ENCODE results near the gene TTLL11. TPM values are rescaled to one million over a fixed set of nuclear protein-coding genes. Genes with fewer than 3 reads are reported as not detected.

Gene TTLL11
- total RNA-seq, 4 donors from 2014 or later = 7.2 to 12.1 (median 9.9) TPM

DNA sequence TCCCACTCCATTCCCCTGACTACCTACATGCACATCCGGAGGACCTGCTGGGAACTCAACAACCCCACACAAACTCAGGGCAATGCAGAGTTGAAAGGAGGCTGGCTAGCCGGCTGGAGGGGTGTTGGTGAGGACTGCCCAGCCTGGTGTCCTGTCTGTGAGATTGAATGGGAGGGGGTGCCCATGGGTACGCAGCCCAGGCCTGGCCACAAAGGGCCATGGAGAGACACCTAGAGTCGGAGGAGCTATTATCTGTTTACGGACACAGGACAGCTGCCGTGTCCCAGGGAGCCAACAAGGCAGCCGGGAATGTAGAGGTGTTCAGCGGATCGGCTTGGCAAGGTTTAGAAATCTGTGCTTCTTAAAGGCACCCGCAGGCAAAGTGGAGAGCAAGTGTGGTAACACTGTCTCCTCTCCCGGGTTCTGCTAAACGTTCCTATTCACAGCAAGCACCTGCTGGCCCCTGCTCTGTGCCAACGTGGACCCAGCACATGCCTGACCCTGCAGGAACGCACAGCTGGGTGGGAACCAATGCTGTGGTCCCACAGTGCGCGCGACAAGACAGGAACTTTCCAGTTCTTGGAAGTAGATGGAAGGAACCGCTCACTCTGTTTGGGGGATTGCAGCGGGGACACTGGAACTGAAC lies 275.0 kb downstream of the TTLL11 start:
- H3K4me3 ChIP-seq = no peak overlapping the region
- no peaks in the 10 kb centered on the region for H3K4me1 ChIP-seq
- no peak for DNase-seq (ENCODE audit: low spot score in 2 of 2)
- H3K9me3 ChIP-seq = no peaks in the 10 kb centered on the region
- no peaks in the 10 kb centered on the region for H3K27me3 ChIP-seq
- TF ChIP-seq, protein P1, sequence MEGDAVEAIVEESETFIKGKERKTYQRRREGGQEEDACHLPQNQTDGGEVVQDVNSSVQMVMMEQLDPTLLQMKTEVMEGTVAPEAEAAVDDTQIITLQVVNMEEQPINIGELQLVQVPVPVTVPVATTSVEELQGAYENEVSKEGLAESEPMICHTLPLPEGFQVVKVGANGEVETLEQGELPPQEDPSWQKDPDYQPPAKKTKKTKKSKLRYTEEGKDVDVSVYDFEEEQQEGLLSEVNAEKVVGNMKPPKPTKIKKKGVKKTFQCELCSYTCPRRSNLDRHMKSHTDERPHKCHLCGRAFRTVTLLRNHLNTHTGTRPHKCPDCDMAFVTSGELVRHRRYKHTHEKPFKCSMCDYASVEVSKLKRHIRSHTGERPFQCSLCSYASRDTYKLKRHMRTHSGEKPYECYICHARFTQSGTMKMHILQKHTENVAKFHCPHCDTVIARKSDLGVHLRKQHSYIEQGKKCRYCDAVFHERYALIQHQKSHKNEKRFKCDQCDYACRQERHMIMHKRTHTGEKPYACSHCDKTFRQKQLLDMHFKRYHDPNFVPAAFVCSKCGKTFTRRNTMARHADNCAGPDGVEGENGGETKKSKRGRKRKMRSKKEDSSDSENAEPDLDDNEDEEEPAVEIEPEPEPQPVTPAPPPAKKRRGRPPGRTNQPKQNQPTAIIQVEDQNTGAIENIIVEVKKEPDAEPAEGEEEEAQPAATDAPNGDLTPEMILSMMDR (IDR thresholded peaks at IDR 0.05) = no peak
- TF ChIP-seq POLR2A (IDR thresholded peaks at IDR 0.05) (no peak), EP300 (IDR thresholded peaks at IDR 0.05) (no peak), POLR2AphosphoS5 (IDR thresholded peaks at IDR 0.05) (no peak)
- no peaks in the 10 kb centered on the region for H3K36me3 ChIP-seq
- 77% methylated on average over 18 of the region's 19 CpGs for WGBS
- H3K27ac ChIP-seq = no peak overlapping the region

DNA sequence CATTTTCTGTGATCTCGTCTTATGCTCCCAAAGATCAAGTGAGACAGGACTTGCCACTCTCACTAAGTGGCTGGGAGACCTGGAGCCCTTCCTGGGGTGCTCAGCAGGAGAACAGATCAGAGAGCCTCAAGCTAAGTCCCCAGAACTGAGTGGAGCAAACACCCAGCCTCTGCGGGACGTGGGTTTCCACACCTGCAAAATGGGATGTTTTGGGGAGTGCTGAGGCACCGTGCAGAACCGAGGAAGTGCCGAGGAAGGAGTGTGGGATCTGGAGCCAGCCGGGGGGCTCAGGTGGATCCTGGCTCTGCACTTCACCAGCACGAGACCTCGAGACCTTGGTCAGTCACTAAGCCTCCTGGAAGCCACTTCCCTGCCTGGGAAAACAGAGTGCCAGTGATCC lies 275.6 kb downstream of the TTLL11 start:
- 90% methylated on average over 9 of the region's 9 CpGs for WGBS
- no peaks in the 10 kb centered on the region for H3K9me3 ChIP-seq
- H3K27ac ChIP-seq = no peak overlapping the region
- H3K4me3 ChIP-seq = no peak overlapping the region
- TF ChIP-seq EP300 (IDR thresholded peaks at IDR 0.05) = no peak
- TF ChIP-seq, protein P1 (IDR thresholded peaks at IDR 0.05) = no peak
- no peak for TF ChIP-seq POLR2A (IDR thresholded peaks at IDR 0.05)
- no peak for TF ChIP-seq POLR2AphosphoS5 (IDR thresholded peaks at IDR 0.05)
- H3K27me3 ChIP-seq = no peaks in the 10 kb centered on the region
- no peak for DNase-seq (ENCODE audit: low spot score in 2 of 2)
- no peaks in the 10 kb centered on the region for H3K4me1 ChIP-seq
- no peaks in the 10 kb centered on the region for H3K36me3 ChIP-seq

DNA sequence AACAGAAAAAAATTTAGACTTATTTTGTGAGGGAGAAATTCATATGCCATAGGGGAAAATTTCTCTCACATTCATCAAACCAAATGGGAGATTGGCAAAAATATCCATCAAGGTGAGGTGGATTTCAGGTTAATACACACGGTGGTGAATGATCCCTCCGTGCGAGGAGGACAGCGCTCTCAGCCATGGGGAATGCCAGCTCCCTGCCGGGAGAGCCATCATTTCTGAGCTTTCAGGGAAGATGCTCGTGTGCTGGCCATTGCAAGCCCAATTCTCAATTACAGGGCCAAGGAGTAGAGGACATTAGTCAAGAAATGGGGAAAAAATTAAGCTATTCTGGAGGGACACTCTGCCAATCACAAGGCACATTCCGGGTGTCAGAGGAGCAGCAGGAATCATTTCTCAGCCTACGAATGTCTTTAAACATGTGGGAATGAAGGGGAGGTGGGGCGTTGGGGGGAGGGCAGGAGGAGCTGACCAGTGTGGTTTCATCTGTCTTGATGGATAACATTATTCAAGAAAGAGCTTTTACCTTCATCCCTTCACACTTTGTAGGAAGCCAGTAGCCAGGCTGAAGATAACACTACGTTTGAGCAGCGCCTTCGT lies 276.2 kb downstream of the TTLL11 start:
- no peaks in the 10 kb centered on the region for H3K4me1 ChIP-seq
- DNase-seq (ENCODE audit: low spot score in 2 of 2) = no peak
- no peak overlapping the region for H3K4me3 ChIP-seq
- WGBS = 88% methylated on average over 12 of the region's 12 CpGs
- no peaks in the 10 kb centered on the region for H3K36me3 ChIP-seq
- no peak overlapping the region for H3K27ac ChIP-seq
- no peak for TF ChIP-seq POLR2AphosphoS5 (IDR thresholded peaks at IDR 0.05)
- TF ChIP-seq, protein P1 (IDR thresholded peaks at IDR 0.05) = no peak
- no peak for TF ChIP-seq EP300 (IDR thresholded peaks at IDR 0.05)
- TF ChIP-seq POLR2A (IDR thresholded peaks at IDR 0.05) = no peak
- H3K9me3 ChIP-seq = no peaks in the 10 kb centered on the region
- H3K27me3 ChIP-seq = no peaks in the 10 kb centered on the region

DNA sequence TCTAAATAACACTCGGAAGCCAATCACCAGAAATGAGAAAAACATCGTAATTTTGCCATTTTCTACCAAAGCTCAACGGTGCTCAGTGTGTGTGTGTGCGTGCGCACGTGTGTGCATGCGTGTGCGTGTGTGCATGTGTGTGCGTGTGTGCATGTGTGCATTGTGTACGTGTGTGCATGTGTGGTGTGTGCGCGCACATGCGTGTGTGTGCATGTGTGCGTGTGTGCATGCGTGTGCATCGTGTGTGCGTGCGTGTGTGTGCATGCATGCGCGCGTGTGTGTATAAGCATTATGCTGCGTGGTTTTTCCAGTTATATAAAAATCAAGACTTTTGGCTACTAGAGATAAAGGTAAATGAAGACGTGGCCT lies 276.7 kb downstream of the TTLL11 start:
- WGBS = 87% methylated on average over 23 of the region's 23 CpGs
- Histone ChIP-seq H3K4me3 (no peak overlapping the region), H3K27ac (no peak overlapping the region), H3K4me1 (no peaks in the 10 kb centered on the region), H3K27me3 (no peaks in the 10 kb centered on the region), H3K36me3 (no peaks in the 10 kb centered on the region), H3K9me3 (no peaks in the 10 kb centered on the region)
- DNase-seq (ENCODE audit: low spot score in 2 of 2) = no peak
- no peak for TF ChIP-seq POLR2A (IDR thresholded peaks at IDR 0.05)
- TF ChIP-seq, protein P1 (IDR thresholded peaks at IDR 0.05) = no peak
- TF ChIP-seq EP300 (IDR thresholded peaks at IDR 0.05) = no peak
- TF ChIP-seq POLR2AphosphoS5 (IDR thresholded peaks at IDR 0.05) = no peak

DNA sequence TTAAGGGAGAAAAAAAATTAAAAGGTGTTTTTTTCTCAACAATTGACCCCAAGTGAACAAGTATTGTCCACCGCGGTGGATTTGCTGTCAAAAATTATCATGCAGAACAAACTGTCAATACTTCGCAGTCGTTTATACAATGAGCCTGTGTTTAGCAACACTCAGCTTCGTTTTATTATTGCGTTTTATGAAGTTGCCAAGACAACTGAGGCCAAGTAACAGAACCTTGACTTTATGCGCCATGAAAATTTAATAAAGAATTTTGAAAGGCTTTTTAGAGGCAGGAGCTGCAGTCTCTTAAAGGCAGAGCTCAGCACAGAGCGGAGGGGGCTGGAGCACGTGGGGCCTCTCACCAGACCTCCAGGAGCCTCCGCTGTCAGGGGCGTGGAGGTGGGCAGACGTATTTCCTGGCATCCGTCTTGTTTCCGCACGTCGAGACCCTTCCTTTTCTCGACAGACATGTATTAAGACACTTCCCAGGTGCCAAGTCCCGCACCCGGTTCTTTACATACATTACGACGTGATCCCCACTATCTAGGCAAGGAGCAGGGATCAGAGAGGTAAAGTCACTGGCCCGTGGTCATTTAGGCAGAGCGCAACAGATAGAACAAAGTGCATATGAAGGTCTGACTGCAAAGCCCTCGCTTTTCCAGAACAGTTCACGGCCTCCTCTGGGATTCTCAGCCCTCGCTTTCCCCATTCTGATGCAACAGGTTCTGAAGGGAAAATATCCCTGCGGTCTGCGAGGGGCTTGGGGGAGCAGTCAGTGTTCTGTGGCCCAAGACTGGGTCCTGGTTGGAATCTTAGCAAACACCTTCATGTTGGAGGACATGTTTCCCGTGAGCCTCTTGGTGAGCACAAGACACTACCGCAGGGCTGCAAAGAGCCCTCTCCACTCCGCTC lies 277.3 kb downstream of the TTLL11 start:
- no peaks in the 10 kb centered on the region for H3K9me3 ChIP-seq
- no peak overlapping the region for H3K4me3 ChIP-seq
- no peaks in the 10 kb centered on the region for H3K27me3 ChIP-seq
- no peaks in the 10 kb centered on the region for H3K36me3 ChIP-seq
- 86% methylated on average over 31 of the region's 31 CpGs for WGBS
- no peak overlapping the region for H3K27ac ChIP-seq
- no peak for DNase-seq (ENCODE audit: low spot score in 2 of 2)
- H3K4me1 ChIP-seq = no peaks in the 10 kb centered on the region
- TF ChIP-seq, protein P1 (IDR thresholded peaks at IDR 0.05) = no peak
- TF ChIP-seq POLR2A (IDR thresholded peaks at IDR 0.05) (no peak), EP300 (IDR thresholded peaks at IDR 0.05) (no peak), POLR2AphosphoS5 (IDR thresholded peaks at IDR 0.05) (no peak)

Data from suprapubic skin (tissue), 4 donors.